Spinal cord (tissue), 10 donors: Measurements from ENCODE around the gene ANAPC10. TPM values are rescaled to one million over a fixed set of nuclear protein-coding genes. Genes with fewer than 3 reads are reported as not detected.
A peak's percentile ranks its signal among the peaks of the same experiment; 100 is the strongest.

Experiments
- DNase-seq, 6 donors: peaks; one replicate each; pipeline versions ENCODE4 v3.0.0 to v3.0.0-alpha.2; 2013 to 2015; ENCODE audit warnings: low spot score in 6 of 6, low read depth in 4 of 6
- H3K27ac ChIP-seq: one replicate; pipeline ENCODE4 v1.5.1; 2013; ENCODE audit warnings: low read depth, low read length, control low read depth
- H3K27me3 ChIP-seq: one replicate; pipeline ENCODE4 v1.6.1; 2013; ENCODE audit warnings: low read length; ENCODE audit not compliant: control insufficient read depth, insufficient read depth
- H3K36me3 ChIP-seq: one replicate; pipeline ENCODE4 v1.6.1; 2013; ENCODE audit warnings: low read length; ENCODE audit not compliant: control insufficient read depth, insufficient read depth
- H3K4me1 ChIP-seq: one replicate; pipeline ENCODE4 v1.6.1; 2013; ENCODE audit warnings: low read length; ENCODE audit not compliant: control insufficient read depth, insufficient read depth
- H3K4me3 ChIP-seq: one replicate; pipeline ENCODE4 v1.5.1; 2013; ENCODE audit warnings: low read depth, low read length, control low read depth
- H3K9me3 ChIP-seq: one replicate; pipeline ENCODE4 v1.6.1; 2013; ENCODE audit warnings: low read length; ENCODE audit not compliant: control insufficient read depth, insufficient read depth
- WGBS: methylation state at CpG from one replicate; pipeline ENCODE4 v1.1.5; 2013; ENCODE audit warnings: missing lambda C conversion rate; ENCODE audit not compliant: insufficient coverage; 5-methylcytosine and 5-hydroxymethylcytosine counted together
- polyA plus RNA-seq, 2 donors: library from polyadenylated mRNA; unstranded; fragments of 120-200 nt; gene quantifications; one replicate each; pipeline ENCODE4 v1.2.1, GENCODE V29; 2013; ENCODE audit not compliant: insufficient read length in 2 of 2
- total RNA-seq, 2 donors: library from RNA; depleted of rRNA in 1 of 2; stranded (reverse); fragments of 120-200 nt in 1 of 2; fragments of >200 nt in 1 of 2; gene quantifications; one replicate each; pipeline versions ENCODE4 v1.2.3 to v1.2.4, GENCODE V29; 2013 to 2014
- donor health status: healthy.

The ANAPC10 gene
- total and polyA plus RNA-seq, 4 donors = 19.8 to 44.4 (median 30.0) TPM

DNA sequence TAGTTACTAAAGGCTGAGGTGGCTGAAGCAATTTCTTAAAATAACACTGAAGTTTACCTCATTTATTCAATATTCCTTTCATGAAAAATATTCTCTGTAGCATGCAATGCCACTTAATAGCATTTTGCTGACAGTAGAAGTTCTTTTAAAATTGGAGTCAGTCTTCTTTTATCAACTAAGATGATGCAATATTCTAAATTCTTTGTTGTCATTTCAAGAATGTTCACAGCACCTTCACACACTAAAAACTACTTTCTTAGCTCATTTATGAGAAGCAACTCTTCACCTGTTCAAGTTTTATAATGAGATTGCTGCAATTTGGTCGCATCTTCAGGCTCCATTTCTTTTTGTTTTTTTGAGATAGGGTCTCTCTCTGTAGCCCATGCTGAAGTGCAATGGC lies 48.8 kb downstream of the ANAPC10 start:
- WGBS = 86% methylated on average over 1 of the region's 1 CpG

DNA sequence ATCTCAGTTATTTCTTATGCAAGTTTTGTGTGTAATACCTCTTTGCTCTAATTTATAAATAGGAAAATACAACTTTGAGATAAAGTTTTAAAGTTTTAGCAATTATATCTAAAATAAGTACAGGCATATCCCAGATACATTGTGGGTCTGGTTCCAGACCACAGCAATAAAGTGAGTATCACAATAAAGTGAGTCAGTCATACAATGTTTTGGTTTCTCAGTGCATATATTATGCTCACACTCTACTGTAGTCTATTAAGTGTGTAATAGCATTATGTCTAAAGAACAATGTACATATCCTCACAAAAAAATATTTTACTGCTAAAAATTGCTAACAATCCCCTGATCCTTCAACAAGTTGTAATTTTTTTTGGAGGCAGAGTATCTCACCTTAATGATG lies 49.2 kb downstream of the ANAPC10 start:
- Histone ChIP-seq H3K27ac (no peak overlapping the region), H3K27me3 (no peaks in the 10 kb centered on the region), H3K9me3 (no peaks in the 10 kb centered on the region), H3K4me3 (no peak overlapping the region), H3K36me3 (no peaks in the 10 kb centered on the region), H3K4me1 (no peaks in the 10 kb centered on the region)
- no peak for DNase-seq

More for the DNA sequence above, 48.8 kb downstream of the ANAPC10 start:
- H3K4me3 ChIP-seq = no peak overlapping the region
- no peaks in the 10 kb centered on the region for H3K4me1 ChIP-seq
- H3K36me3 ChIP-seq = no peaks in the 10 kb centered on the region
- no peak for DNase-seq
- H3K27me3 ChIP-seq = no peaks in the 10 kb centered on the region
- no peaks in the 10 kb centered on the region for H3K9me3 ChIP-seq
- H3K27ac ChIP-seq = no peak overlapping the region

DNA sequence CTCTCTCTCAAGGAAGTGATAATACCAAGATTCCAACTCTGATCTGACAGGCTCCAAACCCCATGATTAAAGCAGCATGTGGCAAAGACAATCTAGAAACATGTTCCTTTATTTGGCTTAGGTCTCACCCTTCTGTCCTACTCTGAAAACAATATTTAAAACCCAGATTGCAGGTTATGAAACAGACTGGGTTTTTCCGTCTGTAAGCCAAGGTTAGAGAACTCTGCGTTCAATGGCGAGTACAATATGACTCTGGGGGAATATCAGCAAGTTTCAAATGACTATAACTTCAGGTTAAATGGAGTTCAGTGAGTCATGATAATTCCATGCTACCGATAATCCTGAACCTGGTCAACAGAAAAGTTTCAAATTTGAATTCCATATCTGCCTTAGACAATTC lies 50.8 kb downstream of the ANAPC10 start:
- no peaks in the 10 kb centered on the region for H3K4me1 ChIP-seq
- no peaks in the 10 kb centered on the region for H3K36me3 ChIP-seq
- peak in 2 of 6 donors; percentile 11 to 13 for DNase-seq
- no peak overlapping the region for H3K27ac ChIP-seq
- whole genome bisulfite sequencing = 76% methylated on average over 3 of the region's 4 CpGs
- H3K4me3 ChIP-seq = no peak overlapping the region
- H3K9me3 ChIP-seq = no peaks in the 10 kb centered on the region
- H3K27me3 ChIP-seq = no peaks in the 10 kb centered on the region

DNA sequence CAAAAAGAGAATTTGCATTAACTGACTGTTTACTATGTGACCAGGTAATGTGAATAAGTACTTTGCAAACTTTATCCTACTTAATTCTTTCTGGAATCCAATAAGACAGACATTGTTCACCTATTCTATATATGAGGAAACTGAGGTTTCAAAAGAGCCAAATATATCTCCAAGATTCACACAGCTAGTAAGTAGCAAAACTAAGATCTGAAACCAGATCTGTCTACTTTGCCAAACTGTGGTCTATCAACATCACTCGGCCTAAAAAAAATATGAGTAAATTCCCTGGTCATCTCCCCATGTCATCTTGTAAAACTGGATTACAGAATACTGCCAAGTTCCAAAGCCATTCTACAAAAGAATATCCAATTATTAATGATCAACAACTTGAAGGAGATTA lies 52.8 kb downstream of the ANAPC10 start:
- Histone ChIP-seq H3K36me3 (no peaks in the 10 kb centered on the region), H3K9me3 (no peaks in the 10 kb centered on the region), H3K4me3 (no peak overlapping the region), H3K27ac (no peak overlapping the region), H3K4me1 (no peaks in the 10 kb centered on the region), H3K27me3 (no peaks in the 10 kb centered on the region)
- 83% methylated on average over 1 of the region's 1 CpG for WGBS
- no peak for DNase-seq

DNA sequence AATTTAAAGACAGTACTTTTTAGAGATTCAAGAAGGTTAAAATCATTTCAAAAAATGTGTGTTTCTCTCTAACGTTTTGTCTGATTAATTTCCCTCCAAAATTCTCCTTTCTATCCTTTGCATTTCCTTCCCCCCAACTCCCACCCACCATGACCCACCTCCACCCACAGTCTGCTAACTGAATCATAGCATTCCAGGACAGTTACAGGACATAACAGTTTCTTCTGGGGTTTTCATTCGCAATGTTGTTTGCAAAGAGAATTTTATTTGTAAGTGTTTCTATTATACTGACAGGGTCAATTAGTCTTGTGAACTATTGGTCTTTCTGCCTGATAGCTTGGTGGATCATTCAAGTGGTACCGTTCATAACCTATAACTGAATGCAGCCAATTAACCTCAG lies 53.7 kb downstream of the ANAPC10 start:
- H3K27ac ChIP-seq = no peak overlapping the region
- WGBS = no CpG with 5 or more reads among the region's 3 CpGs
- no peak for DNase-seq

DNA sequence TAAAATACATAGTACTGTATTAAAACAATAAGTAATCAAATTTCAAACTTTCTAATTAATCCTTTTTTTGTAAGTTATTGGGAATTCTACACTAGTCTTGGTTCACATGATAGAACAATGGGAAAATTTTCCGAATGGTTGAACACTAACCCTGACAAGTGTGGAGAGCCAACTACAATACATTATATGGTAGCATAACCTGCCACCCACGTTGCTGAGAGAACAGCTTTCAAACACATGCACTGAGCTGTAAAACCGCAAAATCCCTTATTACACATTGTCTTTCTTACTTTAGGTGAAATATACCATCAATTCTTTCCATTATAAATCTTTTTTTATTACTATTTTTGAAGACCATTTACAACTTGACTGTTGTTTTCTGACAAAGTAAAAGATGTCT lies 54.7 kb downstream of the ANAPC10 start:
- Histone ChIP-seq H3K4me1 (no peaks in the 10 kb centered on the region), H3K4me3 (no peak overlapping the region), H3K27ac (no peak overlapping the region), H3K27me3 (no peaks in the 10 kb centered on the region), H3K9me3 (no peaks in the 10 kb centered on the region), H3K36me3 (no peaks in the 10 kb centered on the region)
- peak in 2 of 6 donors; percentile 25 to 28 for DNase-seq
- no CpG with 5 or more reads among the region's 3 CpGs for WGBS

More for the DNA sequence above, 53.7 kb downstream of the ANAPC10 start:
- Histone ChIP-seq H3K27me3 (no peaks in the 10 kb centered on the region), H3K36me3 (no peaks in the 10 kb centered on the region), H3K4me3 (no peak overlapping the region), H3K9me3 (no peaks in the 10 kb centered on the region), H3K4me1 (no peaks in the 10 kb centered on the region)

DNA sequence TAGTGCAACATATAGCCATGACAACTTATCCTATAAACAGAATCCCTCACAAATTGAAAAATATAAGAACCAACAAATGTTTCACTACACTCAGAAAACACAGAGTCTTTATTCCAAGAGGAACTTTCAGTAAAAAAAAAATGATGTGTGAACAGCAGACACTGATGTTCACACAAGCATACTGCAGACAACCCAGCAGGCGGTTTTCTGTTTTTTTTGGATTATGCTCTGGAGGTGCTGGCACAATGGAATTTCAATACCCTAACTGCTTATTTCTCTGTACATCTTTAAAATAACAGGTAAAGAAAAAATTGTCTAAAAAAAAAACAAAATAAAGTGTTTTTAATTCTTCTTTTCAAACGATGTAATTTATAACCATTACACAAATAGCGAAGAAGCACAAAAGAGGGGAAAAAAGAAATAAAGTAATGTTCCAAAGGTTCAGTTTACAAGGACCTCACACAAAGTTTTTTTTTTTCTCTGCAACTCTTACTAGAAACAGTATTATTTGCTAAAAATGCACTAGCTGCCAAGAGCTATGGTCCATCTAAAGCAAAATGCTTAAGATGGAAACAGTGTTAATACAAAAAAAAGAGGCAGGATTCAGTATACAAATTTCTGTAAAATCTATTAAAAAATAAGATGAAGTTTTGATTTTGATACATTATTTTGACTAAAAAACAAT lies 55.3 kb downstream of the ANAPC10 start:
- Histone ChIP-seq H3K4me3 (no peak overlapping the region), H3K27me3 (no peaks in the 10 kb centered on the region), H3K27ac (no peak overlapping the region), H3K9me3 (no peaks in the 10 kb centered on the region), H3K4me1 (no peaks in the 10 kb centered on the region), H3K36me3 (no peaks in the 10 kb centered on the region)
- WGBS = no CpG with 5 or more reads among the region's 3 CpGs
- peak in 2 of 6 donors; percentile 18 to 40 for DNase-seq

DNA sequence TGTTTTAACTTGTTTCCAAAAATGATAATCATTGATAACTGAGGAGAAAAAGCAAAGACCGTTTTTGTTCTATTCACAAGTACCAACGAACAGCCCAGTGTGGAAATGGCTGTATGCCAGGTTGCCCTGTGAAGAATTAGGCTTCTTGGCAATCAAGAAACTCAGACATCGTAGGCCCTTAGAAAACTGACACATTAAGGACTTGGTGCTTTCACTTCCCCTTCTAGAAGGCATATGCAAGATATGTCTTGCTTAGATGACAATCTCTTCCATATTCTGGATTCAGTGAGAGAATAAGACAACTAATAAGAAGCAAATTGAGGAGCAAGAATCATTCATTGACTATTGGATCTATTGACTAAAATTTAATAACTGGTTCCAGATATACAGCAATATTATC lies 56.6 kb downstream of the ANAPC10 start:
- H3K4me3 ChIP-seq = no peak overlapping the region
- H3K4me1 ChIP-seq = no peaks in the 10 kb centered on the region
- H3K27me3 ChIP-seq = no peaks in the 10 kb centered on the region
- WGBS = no CpG with 5 or more reads among the region's 3 CpGs
- no peak overlapping the region for H3K27ac ChIP-seq
- peak in 3 of 6 donors; percentile 31 to 67 (median 62) for DNase-seq
- H3K36me3 ChIP-seq = no peaks in the 10 kb centered on the region
- H3K9me3 ChIP-seq = no peaks in the 10 kb centered on the region

DNA sequence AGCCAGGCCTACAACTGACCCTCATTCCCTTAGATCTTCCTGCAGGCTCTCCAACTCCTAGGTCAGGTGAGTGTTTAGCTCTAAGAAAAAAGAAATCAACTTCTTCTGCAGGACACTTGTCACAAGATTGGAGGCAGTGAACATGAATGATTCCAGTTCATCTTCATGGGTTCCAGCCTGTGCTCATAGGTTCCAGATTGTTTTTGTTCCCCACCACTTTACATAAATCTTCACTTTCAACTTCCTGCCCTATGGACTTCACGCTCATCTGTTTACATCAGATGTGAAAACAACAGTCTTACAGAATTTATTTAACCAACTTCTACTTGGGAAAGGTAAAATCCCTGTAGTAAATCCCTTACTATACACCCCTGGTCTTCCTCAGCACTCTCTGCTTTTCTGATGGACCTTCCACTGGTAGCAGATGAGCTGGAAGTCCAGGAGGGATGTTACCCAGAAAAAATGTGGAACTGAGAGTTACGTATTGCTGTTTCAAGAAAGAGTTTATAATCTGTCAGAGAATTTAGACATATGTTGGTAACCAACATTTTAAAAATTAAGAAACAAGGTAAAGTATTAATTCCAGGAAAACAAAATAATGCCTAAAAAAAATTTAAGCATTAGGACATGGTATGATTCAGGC lies 62.4 kb downstream of the ANAPC10 start:
- WGBS = no CpG with 5 or more reads among the region's 2 CpGs
- Histone ChIP-seq H3K4me3 (no peak overlapping the region), H3K9me3 (no peaks in the 10 kb centered on the region), H3K36me3 (no peaks in the 10 kb centered on the region), H3K27me3 (no peaks in the 10 kb centered on the region), H3K4me1 (no peaks in the 10 kb centered on the region), H3K27ac (no peak overlapping the region)
- no peak for DNase-seq

DNA sequence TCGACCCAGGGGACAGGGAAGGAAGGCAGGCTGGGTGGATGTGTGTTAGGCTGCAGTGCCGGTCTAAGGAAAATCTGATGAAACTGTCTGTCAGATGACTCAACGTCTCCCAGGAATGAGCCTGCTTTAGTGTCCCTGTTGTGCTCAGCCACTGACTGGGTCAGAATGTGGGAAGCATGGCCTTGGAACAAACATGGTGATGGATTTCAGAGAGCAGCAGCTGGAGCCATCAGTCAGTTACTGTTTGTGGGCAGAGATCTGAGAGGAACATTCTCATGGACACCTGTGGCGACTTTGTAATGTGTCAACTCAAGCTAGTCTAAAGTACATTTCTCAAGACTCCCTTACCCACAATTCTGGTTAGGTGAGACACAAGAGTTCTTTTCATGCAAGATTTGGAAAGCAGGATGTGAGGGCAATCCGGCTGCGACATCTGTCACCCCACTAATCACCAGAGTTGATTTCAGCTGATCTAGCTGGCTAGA lies 63.2 kb downstream of the ANAPC10 start:
- Histone ChIP-seq H3K27ac (no peak overlapping the region), H3K4me1 (no peaks in the 10 kb centered on the region), H3K9me3 (no peaks in the 10 kb centered on the region), H3K36me3 (no peaks in the 10 kb centered on the region), H3K4me3 (no peak overlapping the region), H3K27me3 (no peaks in the 10 kb centered on the region)
- WGBS = 97% methylated on average over 5 of the region's 6 CpGs
- DNase-seq = no peak
